K562 (cell line): ENCODE data around the gene HTT-AS. TPM values are rescaled to one million over a fixed set of nuclear protein-coding genes. Genes with fewer than 3 reads are reported as not detected.

Experiments used
- ATAC-seq: fragments of 200-7000 bp; cut with Tn5 transposase; 3 replicates; pipeline ENCODE4 v1.9.1; 2020; ENCODE audit warnings: moderate library complexity
- BruUV-seq: library from RNA; stranded (reverse); fragments of 400-500 nt; replicated peaks from 2 replicates; lab custom pipeline; 2021; lab: Mats Ljungman, UMichigan
- CTCF ChIA-PET: fragments of 300-600 bp; formaldehyde crosslinking; extraction: SDS; loops from one replicate; lab custom pipeline; 2021; ENCODE audit warnings: low intra/inter-chr PET ratio; lab: Yijun Ruan, JAX
- POLR2A ChIA-PET: fragments of 300-600, 350-650 bp; sonication (Branson Sonifier 250); formaldehyde crosslinking; extraction: SDS; loops from one replicate; lab custom pipeline; 2021; ENCODE audit warnings: antibody characterized with exemption, inconsistent platforms; lab: Yijun Ruan, JAX
- DNase-seq, 4 experiments: peaks; one replicate each; pipeline versions ENCODE4 v3.0.0 to v3.0.0-alpha.2; 2011 to 2018; ENCODE audit warnings: low spot score in 3 of 4, mixed read lengths in 3 of 4; ENCODE audit errors: extremely low read depth in 1 of 4
- FAIRE-seq: peaks from 2 replicates; lab custom pipeline; 2011; peaks lifted over from hg19 to GRCh38; lab: Jason Lieb, UNC
- H2AFZ ChIP-seq: 2 replicates; pipeline ENCODE4 v1.6.0; 2011; ENCODE audit warnings: low read depth, low read length, control low read depth, inconsistent platforms
- H3K27ac ChIP-seq: fragments of 200-600 bp; 3 replicates; pipeline ENCODE4 v1.8.0; 2011; ENCODE audit warnings: low read depth, mild to moderate bottlenecking, control low read depth, inconsistent platforms, low read length, moderate library complexity, mixed read lengths; ENCODE audit errors: extremely low read depth
- H3K27me3 ChIP-seq, 2 experiments: fragments of 300-600 bp in 1 of 2; 2 replicates in 1 of 2; 3 replicates in 1 of 2; pipeline versions ENCODE4 v1.6.0 to v1.8.0; 2011; ENCODE audit warnings: inconsistent platforms in 2 of 2, low read length in 2 of 2, mild to moderate bottlenecking in 1 of 2, mixed read lengths in 1 of 2, moderate library complexity in 1 of 2; ENCODE audit not compliant: control insufficient read depth in 2 of 2, insufficient read depth in 2 of 2
- H3K36me3 ChIP-seq: fragments of 300-600 bp; 3 replicates; pipeline ENCODE4 v1.8.0; 2011; ENCODE audit warnings: mild to moderate bottlenecking, low read length, inconsistent platforms; ENCODE audit not compliant: control insufficient read depth, insufficient read depth
- H3K4me1 ChIP-seq, 2 experiments: fragments of 200-600 bp in 1 of 2; replicated peaks in 1 of 2; 2 replicates in 1 of 2; 3 replicates in 1 of 2; pipeline versions ENCODE4 v1.5.1 to v1.8.0; 2011; ENCODE audit warnings: inconsistent platforms in 2 of 2, low read length in 2 of 2, mild to moderate bottlenecking in 1 of 2, mixed read lengths in 1 of 2, moderate library complexity in 1 of 2; ENCODE audit not compliant: control insufficient read depth in 2 of 2, insufficient read depth in 2 of 2
- H3K4me2 ChIP-seq: 2 replicates; pipeline ENCODE4 v1.6.1; 2011; ENCODE audit warnings: low read length, control low read depth, inconsistent platforms, mixed read lengths; ENCODE audit not compliant: insufficient read depth
- H3K4me3 ChIP-seq: fragments of 200-600 bp; sonication (generic), shearing (Covaris generic); 2 replicates; pipeline ENCODE4 v1.5.1; 2016; ENCODE audit warnings: control low read depth, inconsistent platforms
- H3K79me2 ChIP-seq: fragments of 200-600 bp; 3 replicates; pipeline ENCODE4 v1.8.0; 2011; ENCODE audit warnings: low read length, inconsistent platforms; ENCODE audit not compliant: control insufficient read depth, insufficient read depth
- H3K9ac ChIP-seq, 2 experiments: 2 replicates each; pipeline versions ENCODE4 v1.6.0 to v1.6.1; 2011; ENCODE audit warnings: low read depth in 2 of 2, low read length in 2 of 2, control low read depth in 1 of 2, inconsistent platforms in 1 of 2, mild to moderate bottlenecking in 1 of 2, mixed read lengths in 1 of 2; ENCODE audit not compliant: insufficient read depth in 1 of 2
- H3K9me1 ChIP-seq: one replicate; pipeline ENCODE4 v1.6.0; 2011; ENCODE audit warnings: inconsistent platforms, mild to moderate bottlenecking, low read length, moderate library complexity; ENCODE audit not compliant: control insufficient read depth, insufficient read depth
- H3K9me3 ChIP-seq: replicated peaks from 2 replicates; pipeline ENCODE4 v1.5.1; 2011; ENCODE audit warnings: low read depth, low read length, inconsistent platforms; ENCODE audit not compliant: control insufficient read depth, insufficient read depth
- H4K20me1 ChIP-seq: replicated peaks from 2 replicates; pipeline ENCODE4 v1.6.1; 2011; ENCODE audit warnings: low read length, inconsistent platforms, mixed read lengths; ENCODE audit not compliant: control insufficient read depth, insufficient read depth
- ATF2 ChIP-seq: sonication (generic); formaldehyde crosslinking; IDR thresholded peaks from 2 replicates; pipeline ENCODE4 v1.8.1; 2022; ENCODE audit warnings: missing genetic modification reagents
- CREB1 ChIP-seq, 2 experiments: sonication (generic) in 1 of 2; formaldehyde crosslinking in 1 of 2; IDR thresholded peaks; 2 replicates each; pipeline versions ENCODE4 v1.6.1 to v1.8.0; 2012 to 2022; ENCODE audit warnings: inconsistent platforms in 1 of 2, mild to moderate bottlenecking in 1 of 2, missing genetic modification reagents in 1 of 2, moderate library complexity in 1 of 2
- EP300 ChIP-seq: IDR thresholded peaks from 2 replicates; pipeline ENCODE4 v1.6.1; 2012; ENCODE audit warnings: low read length, improper control_type of control experiment
- PRMT5 ChIP-seq: sonication (generic); formaldehyde crosslinking; IDR thresholded peaks from 2 replicates; pipeline ENCODE4 v1.5.0; 2020; ENCODE audit warnings: missing genetic modification reagents
- ZEB2 ChIP-seq: fragments of 450-650 bp; IDR thresholded peaks from 2 replicates; pipeline ENCODE4 v1.6.1; 2016
- ZNF174 ChIP-seq: fragments of 250-450 bp; sonication (Bioruptor Pico); IDR thresholded peaks from 2 replicates; pipeline ENCODE4 v1.4.0; 2020; ENCODE audit warnings: mild to moderate bottlenecking
- ZNF354B ChIP-seq: fragments of 250-450 bp; sonication (Bioruptor Pico); IDR thresholded peaks from 2 replicates; pipeline ENCODE4 v1.4.0; 2020
- WGBS: fragments of 100-300 bp; shearing (Covaris generic); methylation state at CpG from one replicate; pipeline ENCODE4 v1.1.6; 2016; ENCODE audit warnings: low coverage, mixed read lengths; ENCODE audit not compliant: insufficient coverage; ENCODE audit errors: missing lambda C conversion rate; 5-methylcytosine and 5-hydroxymethylcytosine counted together
- in situ Hi-C: fragments of 300-500 bp; cut with MboI; formaldehyde crosslinking; loops from 4 replicates; pipeline ENCODE4 v1.15.0; 2018; ENCODE audit warnings: inconsistent platforms, mixed read lengths
- intact Hi-C: fragments of 100-400 bp; cut with micrococcal nuclease; formaldehyde crosslinking; loops from 2 replicates; pipeline ENCODE4 v1.14.2; 2022
- polyA plus RNA-seq, 8 experiments: library from polyadenylated mRNA; depleted of rRNA in 4 of 8; stranded (reverse) in 5 of 8; unstranded in 3 of 8; fragments of >200 nt; fragmentation: Nextera tagmentation in 2 of 8; fragmentation: Illumina TruSeq in 1 of 8; extraction: Ambion mirVana in 2 of 8; extraction: Trizol in 1 of 8; gene quantifications; 2 replicates each; pipeline versions ENCODE4 v1.2.1 to v1.2.3, GENCODE V29; 2011 to 2014; ENCODE audit warnings: inconsistent platforms in 1 of 8, missing spikeins in 1 of 8
- total RNA-seq, 7 experiments: library from RNA; depleted of rRNA in 6 of 7; stranded (reverse); fragments of >200 nt in 6 of 7; fragmentation: Illumina TruSeq in 2 of 7; extraction: Trizol in 2 of 7; gene quantifications; 2 replicates each; pipeline versions ENCODE4 v1.2.1 to v1.2.3, GENCODE V29; 2011 to 2021; ENCODE audit warnings: low replicate concordance in 1 of 7
- TF ChIP-seq, protein P1 (sequence below): fragments of 450-650 bp; IDR thresholded peaks from 2 replicates; pipeline ENCODE4 v1.6.1; 2016; ENCODE audit warnings: mild to moderate bottlenecking, moderate library complexity

HTT-AS gene
- total and polyA plus RNA-seq, 9 of the 15 experiments (the other 6 are each of a cell fraction or from before 2014, with no cell fraction given) = not detected

- TF ChIP-seq CREB1 (IDR thresholded peaks at IDR 0.05) (no peak), CREB1 (CRISPR knock-in tag; IDR thresholded peaks at IDR 0.05) (no peak), EP300 (no peak), ZNF174 (CRISPR knock-in tag) (no peak), ZEB2 (no peak), ATF2 (CRISPR knock-in tag) (no peak), ZNF354B (CRISPR knock-in tag) (no peak)
These were observed 7.4 kb downstream of the HTT-AS start (continued) for GRCh38 chr4:3066836-3067400.

- FAIRE-seq (no peak), DNase-seq (no peak), ATAC-seq (no peak)
- H3K4me2 ChIP-seq = no peak overlapping the region
- in situ Hi-C loops (no loop called here), intact Hi-C loops (no loop called here)
- peaks cover 32 to 61% of the 10 kb centered on the region in 2 experiments for H3K27me3 ChIP-seq
- no peak overlapping the region for H3K9ac ChIP-seq
- no peaks in the 10 kb centered on the region for H3K36me3 ChIP-seq
- no peaks in the 10 kb centered on the region; a peak in 3 of 5 replicates for H3K4me1 ChIP-seq
- H2AFZ ChIP-seq = no peak overlapping the region
- WGBS = 11% methylated on average over 3 of the region's 3 CpGs
- no peak overlapping the region for H3K27ac ChIP-seq
- BruUV-seq = no TSS peak
- no peak overlapping the region for H3K4me3 ChIP-seq
- ChIA-PET POLR2A (interaction anchor here (0.6 kb wide), 1 partner anchor 924 kb away, joined by 3 read pairs; no protein-coding TSS in a partner anchor), CTCF (no interaction called here)
- no peaks in the 10 kb centered on the region for H3K9me3 ChIP-seq
- 0 out of 2 replicates have a peak, but pooled peaks cover 2% of the 10 kb centered on the region for H4K20me1 ChIP-seq
- H3K79me2 ChIP-seq = no peaks in the 10 kb centered on the region
- no peaks in the 10 kb centered on the region for H3K9me1 ChIP-seq
- TF ChIP-seq, protein P1, sequence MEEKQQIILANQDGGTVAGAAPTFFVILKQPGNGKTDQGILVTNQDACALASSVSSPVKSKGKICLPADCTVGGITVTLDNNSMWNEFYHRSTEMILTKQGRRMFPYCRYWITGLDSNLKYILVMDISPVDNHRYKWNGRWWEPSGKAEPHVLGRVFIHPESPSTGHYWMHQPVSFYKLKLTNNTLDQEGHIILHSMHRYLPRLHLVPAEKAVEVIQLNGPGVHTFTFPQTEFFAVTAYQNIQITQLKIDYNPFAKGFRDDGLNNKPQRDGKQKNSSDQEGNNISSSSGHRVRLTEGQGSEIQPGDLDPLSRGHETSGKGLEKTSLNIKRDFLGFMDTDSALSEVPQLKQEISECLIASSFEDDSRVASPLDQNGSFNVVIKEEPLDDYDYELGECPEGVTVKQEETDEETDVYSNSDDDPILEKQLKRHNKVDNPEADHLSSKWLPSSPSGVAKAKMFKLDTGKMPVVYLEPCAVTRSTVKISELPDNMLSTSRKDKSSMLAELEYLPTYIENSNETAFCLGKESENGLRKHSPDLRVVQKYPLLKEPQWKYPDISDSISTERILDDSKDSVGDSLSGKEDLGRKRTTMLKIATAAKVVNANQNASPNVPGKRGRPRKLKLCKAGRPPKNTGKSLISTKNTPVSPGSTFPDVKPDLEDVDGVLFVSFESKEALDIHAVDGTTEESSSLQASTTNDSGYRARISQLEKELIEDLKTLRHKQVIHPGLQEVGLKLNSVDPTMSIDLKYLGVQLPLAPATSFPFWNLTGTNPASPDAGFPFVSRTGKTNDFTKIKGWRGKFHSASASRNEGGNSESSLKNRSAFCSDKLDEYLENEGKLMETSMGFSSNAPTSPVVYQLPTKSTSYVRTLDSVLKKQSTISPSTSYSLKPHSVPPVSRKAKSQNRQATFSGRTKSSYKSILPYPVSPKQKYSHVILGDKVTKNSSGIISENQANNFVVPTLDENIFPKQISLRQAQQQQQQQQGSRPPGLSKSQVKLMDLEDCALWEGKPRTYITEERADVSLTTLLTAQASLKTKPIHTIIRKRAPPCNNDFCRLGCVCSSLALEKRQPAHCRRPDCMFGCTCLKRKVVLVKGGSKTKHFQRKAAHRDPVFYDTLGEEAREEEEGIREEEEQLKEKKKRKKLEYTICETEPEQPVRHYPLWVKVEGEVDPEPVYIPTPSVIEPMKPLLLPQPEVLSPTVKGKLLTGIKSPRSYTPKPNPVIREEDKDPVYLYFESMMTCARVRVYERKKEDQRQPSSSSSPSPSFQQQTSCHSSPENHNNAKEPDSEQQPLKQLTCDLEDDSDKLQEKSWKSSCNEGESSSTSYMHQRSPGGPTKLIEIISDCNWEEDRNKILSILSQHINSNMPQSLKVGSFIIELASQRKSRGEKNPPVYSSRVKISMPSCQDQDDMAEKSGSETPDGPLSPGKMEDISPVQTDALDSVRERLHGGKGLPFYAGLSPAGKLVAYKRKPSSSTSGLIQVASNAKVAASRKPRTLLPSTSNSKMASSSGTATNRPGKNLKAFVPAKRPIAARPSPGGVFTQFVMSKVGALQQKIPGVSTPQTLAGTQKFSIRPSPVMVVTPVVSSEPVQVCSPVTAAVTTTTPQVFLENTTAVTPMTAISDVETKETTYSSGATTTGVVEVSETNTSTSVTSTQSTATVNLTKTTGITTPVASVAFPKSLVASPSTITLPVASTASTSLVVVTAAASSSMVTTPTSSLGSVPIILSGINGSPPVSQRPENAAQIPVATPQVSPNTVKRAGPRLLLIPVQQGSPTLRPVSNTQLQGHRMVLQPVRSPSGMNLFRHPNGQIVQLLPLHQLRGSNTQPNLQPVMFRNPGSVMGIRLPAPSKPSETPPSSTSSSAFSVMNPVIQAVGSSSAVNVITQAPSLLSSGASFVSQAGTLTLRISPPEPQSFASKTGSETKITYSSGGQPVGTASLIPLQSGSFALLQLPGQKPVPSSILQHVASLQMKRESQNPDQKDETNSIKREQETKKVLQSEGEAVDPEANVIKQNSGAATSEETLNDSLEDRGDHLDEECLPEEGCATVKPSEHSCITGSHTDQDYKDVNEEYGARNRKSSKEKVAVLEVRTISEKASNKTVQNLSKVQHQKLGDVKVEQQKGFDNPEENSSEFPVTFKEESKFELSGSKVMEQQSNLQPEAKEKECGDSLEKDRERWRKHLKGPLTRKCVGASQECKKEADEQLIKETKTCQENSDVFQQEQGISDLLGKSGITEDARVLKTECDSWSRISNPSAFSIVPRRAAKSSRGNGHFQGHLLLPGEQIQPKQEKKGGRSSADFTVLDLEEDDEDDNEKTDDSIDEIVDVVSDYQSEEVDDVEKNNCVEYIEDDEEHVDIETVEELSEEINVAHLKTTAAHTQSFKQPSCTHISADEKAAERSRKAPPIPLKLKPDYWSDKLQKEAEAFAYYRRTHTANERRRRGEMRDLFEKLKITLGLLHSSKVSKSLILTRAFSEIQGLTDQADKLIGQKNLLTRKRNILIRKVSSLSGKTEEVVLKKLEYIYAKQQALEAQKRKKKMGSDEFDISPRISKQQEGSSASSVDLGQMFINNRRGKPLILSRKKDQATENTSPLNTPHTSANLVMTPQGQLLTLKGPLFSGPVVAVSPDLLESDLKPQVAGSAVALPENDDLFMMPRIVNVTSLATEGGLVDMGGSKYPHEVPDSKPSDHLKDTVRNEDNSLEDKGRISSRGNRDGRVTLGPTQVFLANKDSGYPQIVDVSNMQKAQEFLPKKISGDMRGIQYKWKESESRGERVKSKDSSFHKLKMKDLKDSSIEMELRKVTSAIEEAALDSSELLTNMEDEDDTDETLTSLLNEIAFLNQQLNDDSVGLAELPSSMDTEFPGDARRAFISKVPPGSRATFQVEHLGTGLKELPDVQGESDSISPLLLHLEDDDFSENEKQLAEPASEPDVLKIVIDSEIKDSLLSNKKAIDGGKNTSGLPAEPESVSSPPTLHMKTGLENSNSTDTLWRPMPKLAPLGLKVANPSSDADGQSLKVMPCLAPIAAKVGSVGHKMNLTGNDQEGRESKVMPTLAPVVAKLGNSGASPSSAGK = no peak
- TF ChIP-seq PRMT5 = no peak
These were observed 8.8 kb downstream of the HTT-AS start for GRCh38 chr4:3065551-3065950.
